HEK293 (cell line): ENCODE measurements around the gene KRT9.

Source experiments
- CTCF ChIA-PET: fragments of 350-600 bp; formaldehyde crosslinking; extraction: SDS; loops from one replicate; lab custom pipeline; 2021; ENCODE audit warnings: antibody characterized with exemption; lab: Yijun Ruan, JAX
- POLR2A ChIA-PET: fragments of 300-600 bp; formaldehyde crosslinking; extraction: SDS; loops from one replicate; lab custom pipeline; 2020; ENCODE audit warnings: antibody characterized with exemption, inconsistent platforms; lab: Yijun Ruan, JAX
- H3K27ac ChIP-seq: fragments of 200-500 bp; sonication (Bioruptor generic); 2 replicates; pipeline ENCODE4 v1.5.1; 2014; ENCODE audit warnings: low read depth, low read length, control low read depth, inconsistent platforms; ENCODE audit errors: extremely low read depth
- H3K36me3 ChIP-seq, 2 experiments: fragments of 200-500 bp in 1 of 2; sonication (Bioruptor generic) in 1 of 2; 1 replicate in 1 of 2; 2 replicates in 1 of 2; pipeline ENCODE4 v1.5.1; 2014 to 2017; ENCODE audit warnings: inconsistent platforms in 2 of 2, low read length in 2 of 2; ENCODE audit not compliant: control insufficient read depth in 2 of 2, insufficient read depth in 1 of 2
- H3K4me1 ChIP-seq: fragments of 200-500 bp; sonication (Bioruptor generic); 2 replicates; pipeline ENCODE4 v1.5.1; 2014; ENCODE audit warnings: mild to moderate bottlenecking, low read length, inconsistent platforms; ENCODE audit not compliant: control insufficient read depth, insufficient read depth
- H3K4me3 ChIP-seq: 2 replicates; pipeline ENCODE4 v1.5.1; 2011; ENCODE audit warnings: low read depth, mild to moderate bottlenecking, control low read depth, low read length, moderate library complexity
- H3K9me3 ChIP-seq: fragments of 200-500 bp; sonication (Bioruptor generic); 2 replicates; pipeline ENCODE4 v1.5.1; 2014; ENCODE audit warnings: low read depth, low read length, inconsistent platforms; ENCODE audit not compliant: control insufficient read depth, insufficient read depth
- BCL11A ChIP-seq: fragments of 450-650 bp; formaldehyde crosslinking; IDR thresholded peaks from 2 replicates; pipeline ENCODE4 v1.5.1; 2016; ENCODE audit warnings: low read depth, missing biosample characterization, missing genetic modification characterization
- GLIS1 ChIP-seq: fragments of 450-650 bp; formaldehyde crosslinking; IDR thresholded peaks from 2 replicates; pipeline ENCODE4 v1.5.1; 2016; ENCODE audit warnings: missing biosample characterization, missing genetic modification characterization
- HOXC10 ChIP-seq: sonication (generic); formaldehyde crosslinking; IDR thresholded peaks from 2 replicates; pipeline ENCODE4 v1.8.1; 2023; ENCODE audit warnings: mild to moderate bottlenecking, missing genetic modification reagents
- OVOL3 ChIP-seq: fragments of 450-650 bp; formaldehyde crosslinking; IDR thresholded peaks from 2 replicates; pipeline ENCODE4 v1.5.1; 2016; ENCODE audit warnings: missing biosample characterization, missing genetic modification characterization
- PRDM4 ChIP-seq: fragments of 450-650 bp; formaldehyde crosslinking; IDR thresholded peaks from 2 replicates; pipeline ENCODE4 v1.5.1; 2017; ENCODE audit warnings: missing biosample characterization, missing genetic modification characterization
- PRDM6 ChIP-seq: fragments of 450-650 bp; formaldehyde crosslinking; IDR thresholded peaks from 2 replicates; pipeline ENCODE4 v1.5.1; 2017; ENCODE audit warnings: missing biosample characterization, missing genetic modification characterization
- ZBTB21 ChIP-seq: fragments of 450-650 bp; formaldehyde crosslinking; IDR thresholded peaks from 2 replicates; pipeline ENCODE4 v1.5.1; 2017; ENCODE audit warnings: missing biosample characterization, missing genetic modification characterization
- ZFP3 ChIP-seq: fragments of 450-650 bp; formaldehyde crosslinking; IDR thresholded peaks from 2 replicates; pipeline ENCODE4 v1.5.1; 2016; ENCODE audit warnings: low read depth, missing biosample characterization, missing genetic modification characterization
- ZNF121 ChIP-seq: fragments of 450-650 bp; formaldehyde crosslinking; IDR thresholded peaks from 2 replicates; pipeline ENCODE4 v1.5.1; 2016; ENCODE audit warnings: missing biosample characterization, missing genetic modification characterization
- ZNF214 ChIP-seq: fragments of 450-650 bp; formaldehyde crosslinking; IDR thresholded peaks from 2 replicates; pipeline ENCODE4 v1.5.1; 2017; ENCODE audit warnings: missing biosample characterization, mild to moderate bottlenecking, missing genetic modification characterization, borderline replicate concordance
- ZNF24 ChIP-seq: fragments of 450-650 bp; formaldehyde crosslinking; IDR thresholded peaks from 2 replicates; pipeline ENCODE4 v1.5.1; 2016; ENCODE audit warnings: missing biosample characterization, missing genetic modification characterization
- ZNF433 ChIP-seq: fragments of 450-650 bp; formaldehyde crosslinking; IDR thresholded peaks from 2 replicates; pipeline ENCODE4 v1.5.1; 2016; ENCODE audit warnings: missing biosample characterization, missing genetic modification characterization, low read depth
- ZNF518A ChIP-seq: fragments of 450-650 bp; formaldehyde crosslinking; conservative IDR thresholded peaks from 2 replicates; pipeline ENCODE4 v1.5.1; 2016; ENCODE audit warnings: low read depth, missing biosample characterization, missing genetic modification characterization
- ZNF596 ChIP-seq: fragments of 450-650 bp; IDR thresholded peaks from 2 replicates; pipeline ENCODE4 v1.5.0; 2018; ENCODE audit warnings: missing biosample characterization, mild to moderate bottlenecking, missing genetic modification characterization, moderate library complexity
- ZNF768 ChIP-seq: fragments of 450-650 bp; formaldehyde crosslinking; IDR thresholded peaks from 2 replicates; pipeline ENCODE4 v1.5.1; 2018; ENCODE audit warnings: missing biosample characterization, mild to moderate bottlenecking, missing genetic modification characterization
- ZNF776 ChIP-seq: fragments of 450-650 bp; formaldehyde crosslinking; IDR thresholded peaks from 2 replicates; pipeline ENCODE4 v1.5.0; 2017; ENCODE audit warnings: missing biosample characterization, missing genetic modification characterization, borderline replicate concordance
- ZNF843 ChIP-seq: fragments of 450-650 bp; formaldehyde crosslinking; IDR thresholded peaks from 2 replicates; pipeline ENCODE4 v1.5.1; 2016; ENCODE audit warnings: missing biosample characterization, missing genetic modification characterization
- ZSCAN30 ChIP-seq: fragments of 450-650 bp; IDR thresholded peaks from 2 replicates; pipeline ENCODE4 v1.5.1; 2018; ENCODE audit warnings: missing biosample characterization, mild to moderate bottlenecking, missing genetic modification characterization, moderate library complexity
- ZSCAN5A ChIP-seq: fragments of 450-650 bp; formaldehyde crosslinking; IDR thresholded peaks from 2 replicates; pipeline ENCODE4 v1.5.1; 2016; ENCODE audit warnings: missing biosample characterization, missing genetic modification characterization

The KRT9 gene

GRCh38 chr17:41593306-41593981 is 21.6 kb upstream of the KRT9 start (continued):
- TF ChIP-seq BCL11A (no peak), ZNF776 (tag by site-specific recombination) (no peak), ZNF518A (no peak)

- no peaks in the 10 kb centered on the region for H3K36me3 ChIP-seq
- POLR2A ChIA-PET, result interaction anchor here (0.9 kb wide), 1 partner anchor 96 kb away, joined by 3 read pairs; no protein-coding TSS in a partner anchor
- no peak overlapping the region for H3K4me3 ChIP-seq
These were observed 20.9 kb upstream of the KRT9 start for GRCh38 chr17:41592601-41593305.

GRCh38 chr17:41589301-41589700 is 17.4 kb upstream of the KRT9 start:
- no peak overlapping the region for H3K4me3 ChIP-seq
- CTCF ChIA-PET, result no interaction called here
- POLR2A ChIA-PET, result interaction anchor here (0.6 kb wide), 1 partner anchor 126 kb away, joined by 5 read pairs; no protein-coding TSS in a partner anchor
- TF ChIP-seq ZFP3 (tag by site-specific recombination) (no peak), ZNF768 (tag by site-specific recombination) (no peak), ZNF596 (no peak), HOXC10 (CRISPR knock-in tag) (no peak), ZNF121 (tag by site-specific recombination) (no peak), ZNF24 (tag by site-specific recombination) (no peak), ZNF214 (tag by site-specific recombination) (no peak), ZSCAN5A (tag by site-specific recombination) (no peak), PRDM4 (tag by site-specific recombination) (no peak)
- no peaks in the 10 kb centered on the region for H3K36me3 ChIP-seq
- no peaks in the 10 kb centered on the region for H3K9me3 ChIP-seq
- no peak overlapping the region for H3K27ac ChIP-seq
- no peaks in the 10 kb centered on the region for H3K4me1 ChIP-seq

More at GRCh38 chr17:41592601-41593305, 20.9 kb upstream of the KRT9 start:
- H3K4me1 ChIP-seq, result no peaks in the 10 kb centered on the region
- no peak overlapping the region for H3K27ac ChIP-seq
- TF ChIP-seq PRDM6, result no peak
- TF ChIP-seq ZNF843 (tag by site-specific recombination), result no peak
- no peak for TF ChIP-seq GLIS1 (tag by site-specific recombination)
- TF ChIP-seq ZNF433 (tag by site-specific recombination), result no peak
- no peak for TF ChIP-seq OVOL3
- no peak for TF ChIP-seq ZSCAN5A (tag by site-specific recombination)
- TF ChIP-seq ZBTB21 (tag by site-specific recombination), result no peak
- no peak for TF ChIP-seq ZSCAN30 (tag by site-specific recombination)
- TF ChIP-seq, all 188 proteins: peak for 0
- CTCF ChIA-PET, result interaction anchor here (0.7 to 2.3 kb wide), 3 partner anchors 14 to 76 kb away, joined by 4 to 8 read pairs (median 5); no protein-coding TSS in a partner anchor
- H3K9me3 ChIP-seq, result no peaks in the 10 kb centered on the region
